ENCODE measurements around the gene WBP11.

The WBP11 gene

GRCh38 chr12:14803011-14803829 is at the start of gene WBP11, which contains the start of gene C12orf60:
Gene WBP11 (minus strand): TSS chr12:14803478. CDS start chr12:14801383, 2,095 bp downstream.
Gene C12orf60 (plus strand): TSS chr12:14803670. CDS start chr12:14822936, 19,266 bp downstream.
- DNase-seq = peak; percentile 75

DNA sequence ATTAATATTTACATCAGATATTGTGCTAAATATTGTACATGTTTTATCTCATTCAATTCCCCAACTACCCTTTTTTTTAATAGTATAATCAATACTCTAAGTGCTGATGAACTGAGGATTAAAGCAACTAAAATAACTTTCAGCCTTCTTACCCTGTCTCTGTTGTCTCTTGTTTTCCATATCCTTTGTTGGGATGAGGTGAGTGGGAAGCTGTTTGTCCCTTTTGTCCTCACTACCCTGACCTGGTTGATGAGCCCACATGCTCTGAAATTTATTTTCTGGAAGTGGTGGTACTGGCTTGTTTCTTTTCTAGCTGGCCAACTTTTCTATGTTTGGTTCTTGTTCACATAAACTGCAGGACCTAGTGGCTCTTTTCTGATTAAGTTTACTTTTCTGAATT is 49.6 kb upstream of the WBP11 start:
- DNase-seq = no peak

- no peak for DNase-seq
Measured at GRCh38 chr12:14850929-14851663, 47.8 kb upstream of the WBP11 start.

DNA sequence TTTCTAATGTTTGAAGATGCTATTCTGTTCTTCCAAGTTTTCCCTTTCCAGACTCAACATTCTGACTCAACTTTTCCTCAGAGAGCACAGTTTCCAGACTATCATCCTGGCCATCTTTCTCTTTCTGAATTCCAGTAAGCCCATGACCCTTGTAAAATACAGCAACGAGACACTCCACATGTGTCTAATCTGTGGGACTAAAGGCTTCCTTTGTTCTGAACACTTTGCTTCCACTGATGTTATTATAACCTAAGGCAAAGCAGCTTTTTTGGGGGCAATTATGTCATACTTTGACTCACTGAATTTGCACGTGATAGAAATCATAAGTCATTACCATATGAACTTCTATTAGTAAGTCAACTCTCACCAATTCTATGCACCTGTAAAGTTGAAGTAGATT is 46.4 kb upstream of the WBP11 start:
- no peak for DNase-seq

DNA sequence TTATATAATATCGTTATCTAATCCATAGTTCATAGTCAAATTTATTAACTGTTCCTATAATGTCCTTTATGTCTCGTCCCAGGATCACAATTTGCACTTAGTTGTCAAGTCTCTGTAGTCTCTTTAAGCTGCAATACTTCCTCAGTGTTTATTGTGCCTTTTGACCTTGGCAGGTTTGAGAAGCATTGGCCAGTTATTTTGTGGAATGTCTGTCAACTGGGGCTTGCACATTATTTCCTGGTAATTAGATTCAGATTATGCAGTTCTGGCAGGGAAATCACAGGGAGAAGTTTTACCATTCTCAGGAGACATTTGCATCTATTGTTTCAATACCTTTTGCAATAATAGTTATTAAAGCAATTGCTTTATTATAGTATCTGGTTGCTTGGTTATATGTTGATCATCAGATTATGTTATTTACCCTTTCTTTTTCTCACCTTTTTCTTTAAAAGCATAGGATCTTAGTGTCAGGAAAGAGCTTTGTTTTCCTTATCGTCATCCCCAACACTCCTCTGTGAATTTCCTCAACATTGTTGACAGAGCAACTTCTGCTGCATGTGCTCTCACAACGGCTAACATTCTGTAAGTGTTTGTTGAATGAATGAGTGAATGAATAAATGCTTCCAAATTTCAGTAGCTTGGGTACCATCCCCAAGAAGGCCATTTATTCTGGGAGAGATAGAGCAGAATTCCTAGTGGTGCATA is 43.8 kb upstream of the WBP11 start:
- DNase-seq = no peak

DNA sequence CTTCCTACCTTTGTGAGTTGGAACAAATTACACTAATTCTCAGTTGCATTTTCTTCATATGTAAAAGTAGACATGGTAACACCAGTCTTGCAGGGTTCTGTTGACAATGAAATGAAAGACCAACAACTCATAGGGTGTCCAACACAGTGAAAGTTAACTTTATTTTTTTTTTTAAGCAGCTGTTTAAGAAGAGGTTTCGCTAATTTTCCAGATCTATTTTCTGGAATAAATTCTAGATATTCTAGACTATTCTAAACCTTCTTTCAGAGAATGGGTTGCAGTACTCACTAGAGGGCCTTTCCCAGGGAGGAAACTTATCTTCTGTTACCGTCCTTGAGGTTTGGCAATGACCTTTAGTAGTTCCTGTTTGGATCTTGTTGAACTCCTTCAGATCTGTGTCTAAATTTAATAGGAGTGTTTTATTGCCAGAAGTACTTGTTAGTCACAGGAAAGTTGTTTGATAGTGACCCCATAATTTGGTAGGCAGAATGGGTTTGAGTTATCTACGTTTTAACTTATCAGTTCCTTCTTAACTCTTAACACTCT is 42.8 kb upstream of the WBP11 start:
- DNase-seq = no peak

- DNase-seq = no peak
Measured at GRCh38 chr12:14845350-14845750, 42.1 kb upstream of the WBP11 start.

GRCh38 chr12:14844401-14844800 is 41.1 kb upstream of the WBP11 start:
- DNase-seq = no peak

GRCh38 chr12:14843425-14843887 is 40.2 kb upstream of the WBP11 start, which contains the start of gene ART4:
Gene ART4 (minus strand): TSS chr12:14843526. CDS start chr12:14843113, 413 bp downstream.
- no peak for DNase-seq

GRCh38 chr12:14842315-14842714 is 39.0 kb upstream of the WBP11 start:
- DNase-seq = no peak

- no peak for DNase-seq
Measured at GRCh38 chr12:14841761-14842160, 38.5 kb upstream of the WBP11 start.

- DNase-seq = no peak
Measured at GRCh38 chr12:14840616-14841015, 37.3 kb upstream of the WBP11 start.

GRCh38 chr12:14839262-14839661 is 36.0 kb upstream of the WBP11 start:
- no peak for DNase-seq

DNA sequence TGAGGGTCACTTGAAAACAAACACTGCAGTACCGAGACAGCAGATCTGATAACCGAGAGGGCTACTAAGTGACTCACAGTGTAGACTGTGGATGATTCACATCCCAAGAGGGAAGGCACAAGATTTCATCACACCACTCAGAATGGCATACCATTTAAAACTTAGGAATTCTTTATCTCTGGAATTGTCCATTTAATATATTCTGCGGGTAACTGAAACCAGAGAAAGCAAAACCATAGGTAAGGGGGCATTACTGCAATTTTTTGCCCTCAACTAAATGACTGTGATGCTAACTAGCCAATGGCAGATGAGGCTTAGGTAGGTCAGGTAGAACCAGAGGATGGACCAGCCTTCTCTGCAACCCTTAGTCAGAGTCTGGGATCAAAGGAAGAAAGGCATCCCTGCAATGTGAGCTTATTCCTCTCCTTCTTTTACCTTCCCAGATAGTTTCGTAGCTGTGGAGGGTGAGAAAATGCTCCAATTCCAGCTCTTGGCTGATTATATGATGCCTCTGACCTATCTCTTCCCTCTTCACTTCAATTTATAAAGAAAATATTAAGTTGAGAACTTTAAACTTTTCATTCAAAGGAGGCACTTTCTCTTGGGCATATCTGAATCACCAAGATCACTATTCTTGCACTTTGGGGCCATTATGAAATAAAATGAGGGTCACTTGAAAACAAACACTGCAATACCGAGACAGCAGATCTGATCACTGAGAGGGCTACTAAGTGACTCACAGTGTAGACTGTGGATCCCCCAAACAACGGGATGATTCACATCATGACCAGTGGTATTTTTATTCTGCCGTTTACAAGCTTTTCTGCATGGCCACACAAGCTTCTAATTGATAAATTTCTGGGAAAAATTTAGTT is 33.3 kb upstream of the WBP11 start:
- no peak for DNase-seq

- no peak for DNase-seq
Measured at GRCh38 chr12:14834509-14834908, 31.2 kb upstream of the WBP11 start.

GRCh38 chr12:14833952-14834351 is 30.7 kb upstream of the WBP11 start:
- DNase-seq = no peak

- no peak for DNase-seq
Measured at GRCh38 chr12:14833336-14833735, 30.1 kb upstream of the WBP11 start.

- DNase-seq = no peak
Measured at GRCh38 chr12:14828892-14829291, 25.6 kb upstream of the WBP11 start.

DNA sequence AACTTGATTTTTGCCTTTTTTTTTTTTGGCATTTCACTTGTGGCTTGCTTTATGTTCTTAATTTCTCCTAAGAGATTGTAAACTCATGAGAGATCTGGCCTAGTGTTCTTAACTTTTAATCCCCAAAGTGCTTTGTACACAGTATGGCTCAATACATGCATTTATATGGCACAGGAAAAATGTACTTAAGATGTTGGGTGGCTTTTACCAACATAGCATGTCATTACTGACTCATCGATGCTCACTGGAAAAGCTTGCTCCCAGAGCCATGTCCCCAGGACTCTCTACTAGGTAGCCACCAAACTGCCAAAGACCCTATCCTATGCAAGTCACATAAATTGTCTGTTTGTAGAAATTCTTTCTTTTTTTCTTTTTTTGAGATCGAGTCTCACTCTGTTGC is 23.8 kb upstream of the WBP11 start:
- no peak for DNase-seq

DNA sequence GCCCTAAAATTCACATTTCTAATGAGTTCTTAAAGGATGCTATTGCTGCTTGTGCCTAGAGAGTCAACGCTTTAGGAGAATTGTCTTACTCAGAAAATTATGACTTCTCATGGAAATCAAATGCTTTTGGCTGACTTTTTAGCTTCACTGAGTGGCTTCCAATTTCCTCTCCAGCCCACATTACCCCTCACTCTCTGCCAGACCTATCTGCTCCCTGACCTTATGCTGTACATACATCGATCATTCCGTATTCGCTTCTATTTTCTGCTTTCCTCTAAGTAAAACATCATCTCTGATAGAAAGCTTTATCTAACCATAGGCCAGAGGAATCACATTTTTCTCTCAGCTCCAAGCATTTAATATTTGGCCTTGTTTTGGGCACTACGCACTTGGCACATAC is 23.2 kb upstream of the WBP11 start:
- no peak for DNase-seq

GRCh38 chr12:14825256-14825655 is 22.0 kb upstream of the WBP11 start:
- DNase-seq = no peak

All from activated CD4-positive, CD25-positive, alpha-beta regulatory T cell treated with anti-CD3 and anti-CD28 coated beads, Interleukin-2, amount 50 U/mL, for 72 hours (primary cell).